ENCODE results near the gene TEC. TPM values are rescaled to one million over a fixed set of nuclear protein-coding genes. Genes with fewer than 3 reads are reported as not detected.

Gene TEC
- total RNA-seq, 1 donor from 2014 or later = 1.4 TPM

DNA sequence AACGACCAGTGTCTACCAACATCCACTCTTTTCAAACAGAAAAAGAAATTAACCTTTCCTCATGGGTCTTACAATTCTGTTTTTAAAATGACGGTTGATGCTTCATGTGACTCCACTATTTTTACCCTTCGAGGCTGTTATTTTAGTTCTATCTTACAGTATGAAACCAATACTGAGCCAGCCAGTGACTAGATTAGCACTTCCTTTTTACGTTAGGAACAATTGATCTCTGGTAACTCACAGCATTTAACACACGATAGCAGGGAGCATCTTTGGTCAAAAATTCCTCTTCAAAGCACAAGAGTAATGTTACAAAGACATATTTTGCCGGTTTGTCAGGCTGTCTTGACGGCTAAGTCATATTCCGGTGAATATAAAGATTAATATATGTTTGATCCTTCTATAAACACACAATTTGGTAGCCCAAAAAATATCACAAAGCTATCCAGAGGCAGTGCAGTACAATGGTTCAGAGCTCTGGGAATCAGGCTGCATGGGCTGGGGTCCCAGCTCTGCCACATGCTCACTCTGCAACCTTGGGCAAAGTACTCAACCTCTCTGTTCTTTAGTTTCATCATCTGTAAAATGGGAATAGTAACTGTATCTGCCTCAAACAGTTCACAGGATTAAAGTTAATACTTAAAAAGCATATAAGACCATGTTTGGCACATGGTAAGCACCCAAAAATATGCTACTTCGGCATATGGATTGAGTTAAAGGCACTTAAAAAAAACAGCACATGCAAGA, 72.7 kb downstream of the TEC start:
- TF ChIP-seq CTCF (conservative IDR thresholded peaks at IDR 0.05; ENCODE audit: low read depth, low read length) = no peak
- no peak overlapping the region for H3K4me3 ChIP-seq (ENCODE audit: low read depth, low read length)

GRCh38 chr4:48195853-48196252, 73.8 kb downstream of the TEC start:
- H3K4me3 ChIP-seq (ENCODE audit: low read depth, low read length) = no peak overlapping the region
- no peak for DNase-seq (ENCODE audit: low read depth)
- no peak for TF ChIP-seq CTCF (conservative IDR thresholded peaks at IDR 0.05; ENCODE audit: low read depth, low read length)

More for the DNA sequence above, 72.7 kb downstream of the TEC start:
- DNase-seq (ENCODE audit: low read depth) = no peak

DNA sequence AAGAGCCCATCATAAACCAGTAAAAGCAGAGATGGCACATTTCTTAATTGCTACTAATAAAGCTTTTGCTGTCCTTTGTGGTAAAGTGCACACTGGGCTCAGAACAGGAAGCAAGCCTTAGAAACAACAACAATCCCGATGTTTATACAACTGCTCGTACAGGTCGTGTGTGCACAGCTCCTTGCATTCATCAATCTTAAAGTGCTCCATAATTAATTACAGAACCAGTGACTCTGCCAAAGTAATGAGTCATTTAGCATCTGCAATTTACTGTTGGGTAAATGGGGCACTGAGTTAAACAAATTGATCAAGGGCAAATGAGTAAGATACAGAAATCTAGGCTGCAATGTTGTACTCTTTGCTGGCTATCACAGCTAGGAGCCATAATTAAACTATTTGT, 74.3 kb downstream of the TEC start:
- H3K4me3 ChIP-seq (ENCODE audit: low read depth, low read length) = no peak overlapping the region
- no peak for TF ChIP-seq CTCF (conservative IDR thresholded peaks at IDR 0.05; ENCODE audit: low read depth, low read length)
- DNase-seq (ENCODE audit: low read depth) = no peak

- no peak for DNase-seq (ENCODE audit: low read depth)
These were observed 74.7 kb downstream of the TEC start for GRCh38 chr4:48194971-48195370.

DNA sequence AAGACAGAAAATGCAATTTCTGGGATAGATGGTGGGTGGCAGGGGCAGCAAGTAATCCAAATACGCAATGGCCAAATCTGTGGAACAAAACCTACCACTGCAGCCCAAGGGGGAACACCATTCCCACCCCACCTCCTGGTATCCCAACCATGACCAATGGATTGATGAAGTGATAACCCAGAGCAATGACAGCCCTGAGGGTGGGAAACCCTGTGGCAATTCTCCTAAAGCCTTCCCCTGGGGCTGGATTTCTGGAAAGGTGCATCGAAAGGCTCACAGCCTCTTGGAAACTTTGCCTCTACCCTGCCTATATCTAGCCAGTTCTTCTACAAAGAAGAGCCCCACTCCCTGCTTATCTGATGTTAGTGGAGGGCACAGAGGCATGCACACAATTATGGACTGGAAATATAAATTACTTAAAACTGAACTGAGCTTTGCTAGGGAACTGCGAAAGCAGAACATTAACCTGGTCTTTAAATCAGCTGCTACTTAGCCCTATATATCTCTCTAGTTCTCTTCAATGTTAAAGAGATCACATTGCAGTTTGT, 75.6 kb downstream of the TEC start:
- no peak for DNase-seq (ENCODE audit: low read depth)
- H3K4me3 ChIP-seq (ENCODE audit: low read depth, low read length) = no peak overlapping the region
- no peak for TF ChIP-seq CTCF (conservative IDR thresholded peaks at IDR 0.05; ENCODE audit: low read depth, low read length)

More at GRCh38 chr4:48194971-48195370, 74.7 kb downstream of the TEC start:
- TF ChIP-seq CTCF (conservative IDR thresholded peaks at IDR 0.05; ENCODE audit: low read depth, low read length) = no peak
- H3K4me3 ChIP-seq (ENCODE audit: low read depth, low read length) = no peak overlapping the region

GRCh38 chr4:48193096-48193836, 76.4 kb downstream of the TEC start:
- TF ChIP-seq CTCF (conservative IDR thresholded peaks at IDR 0.05; ENCODE audit: low read depth, low read length) = no peak
- H3K4me3 ChIP-seq (ENCODE audit: low read depth, low read length) = no peak overlapping the region
- no peak for DNase-seq (ENCODE audit: low read depth)

Data from epithelial cell of proximal tubule (primary cell).